Activated CD4-positive, alpha-beta T cell treated with anti-CD3 and anti-CD28 coated beads, Interleukin-2, amount 50 U/mL, for 48 hours (primary cell): Measurements from ENCODE around the gene PTPN23.

Source experiments
- DNase-seq, 2 experiments: peaks; one replicate each; pipeline ENCODE4 v3.0.0-alpha.2; 2020

PTPN23 gene

GRCh38 chr3:47406762-47407149, 25.9 kb downstream of the PTPN23 start:
- no peak for DNase-seq

- DNase-seq, result no peak
These were observed 26.4 kb downstream of the PTPN23 start for GRCh38 chr3:47407237-47407636.

GRCh38 chr3:47407896-47408838, 27.3 kb downstream of the PTPN23 start:
- DNase-seq, result no peak

- DNase-seq, result no peak
These were observed 28.0 kb downstream of the PTPN23 start for GRCh38 chr3:47408839-47409229.

- no peak for DNase-seq
These were observed 28.5 kb downstream of the PTPN23 start for GRCh38 chr3:47409284-47409683.

GRCh38 chr3:47409688-47410416, 29.0 kb downstream of the PTPN23 start:
- DNase-seq, result no peak

GRCh38 chr3:47410417-47410720, 29.5 kb downstream of the PTPN23 start:
- no peak for DNase-seq

- no peak for DNase-seq
These were observed 30.2 kb downstream of the PTPN23 start for GRCh38 chr3:47410801-47411646.

- no peak for DNase-seq
These were observed 31.1 kb downstream of the PTPN23 start for GRCh38 chr3:47411696-47412452.

GRCh38 chr3:47412453-47412756, 31.6 kb downstream of the PTPN23 start:
- no peak for DNase-seq

- DNase-seq, result no peak
These were observed 32.2 kb downstream of the PTPN23 start for GRCh38 chr3:47412842-47413520.

- no peak for DNase-seq
These were observed 32.9 kb downstream of the PTPN23 start for GRCh38 chr3:47413751-47414150.

- DNase-seq, result no peak
These were observed 33.3 kb downstream of the PTPN23 start for GRCh38 chr3:47414161-47414564.

GRCh38 chr3:47414666-47415587, 34.1 kb downstream of the PTPN23 start:
- no peak for DNase-seq

- no peak for DNase-seq
These were observed 35.2 kb downstream of the PTPN23 start for GRCh38 chr3:47416041-47416440.

- no peak for DNase-seq
These were observed 37.6 kb downstream of the PTPN23 start for GRCh38 chr3:47418167-47419082.

- DNase-seq, result no peak
These were observed 38.5 kb downstream of the PTPN23 start for GRCh38 chr3:47419083-47420043.

- DNase-seq, result no peak
These were observed 39.2 kb downstream of the PTPN23 start for GRCh38 chr3:47420044-47420430.
